IPS-15b (cell line): ENCODE measurements around the gene ATP11A.

ENCODE experiments used
- H3K27me3 ChIP-seq: one replicate; pipeline ENCODE4 v1.6.1; 2013; ENCODE audit warnings: low read length; ENCODE audit not compliant: control insufficient read depth, insufficient read depth
- H3K36me3 ChIP-seq: one replicate; pipeline ENCODE4 v1.6.1; 2013; ENCODE audit warnings: low read length; ENCODE audit not compliant: control insufficient read depth, insufficient read depth
- H3K4me1 ChIP-seq: one replicate; pipeline ENCODE4 v1.6.1; 2013; ENCODE audit warnings: mild to moderate bottlenecking, low read length; ENCODE audit not compliant: control insufficient read depth, insufficient read depth
- H3K4me3 ChIP-seq: one replicate; pipeline ENCODE4 v1.5.1; 2013; ENCODE audit warnings: low read depth, low read length
- H3K9ac ChIP-seq: one replicate; pipeline ENCODE4 v1.6.1; 2013; ENCODE audit warnings: low read depth, mild to moderate bottlenecking, low read length
- H3K9me3 ChIP-seq: one replicate; pipeline ENCODE4 v1.6.1; 2013; ENCODE audit warnings: mild to moderate bottlenecking, low read length; ENCODE audit not compliant: control insufficient read depth, insufficient read depth

The ATP11A gene

DNA sequence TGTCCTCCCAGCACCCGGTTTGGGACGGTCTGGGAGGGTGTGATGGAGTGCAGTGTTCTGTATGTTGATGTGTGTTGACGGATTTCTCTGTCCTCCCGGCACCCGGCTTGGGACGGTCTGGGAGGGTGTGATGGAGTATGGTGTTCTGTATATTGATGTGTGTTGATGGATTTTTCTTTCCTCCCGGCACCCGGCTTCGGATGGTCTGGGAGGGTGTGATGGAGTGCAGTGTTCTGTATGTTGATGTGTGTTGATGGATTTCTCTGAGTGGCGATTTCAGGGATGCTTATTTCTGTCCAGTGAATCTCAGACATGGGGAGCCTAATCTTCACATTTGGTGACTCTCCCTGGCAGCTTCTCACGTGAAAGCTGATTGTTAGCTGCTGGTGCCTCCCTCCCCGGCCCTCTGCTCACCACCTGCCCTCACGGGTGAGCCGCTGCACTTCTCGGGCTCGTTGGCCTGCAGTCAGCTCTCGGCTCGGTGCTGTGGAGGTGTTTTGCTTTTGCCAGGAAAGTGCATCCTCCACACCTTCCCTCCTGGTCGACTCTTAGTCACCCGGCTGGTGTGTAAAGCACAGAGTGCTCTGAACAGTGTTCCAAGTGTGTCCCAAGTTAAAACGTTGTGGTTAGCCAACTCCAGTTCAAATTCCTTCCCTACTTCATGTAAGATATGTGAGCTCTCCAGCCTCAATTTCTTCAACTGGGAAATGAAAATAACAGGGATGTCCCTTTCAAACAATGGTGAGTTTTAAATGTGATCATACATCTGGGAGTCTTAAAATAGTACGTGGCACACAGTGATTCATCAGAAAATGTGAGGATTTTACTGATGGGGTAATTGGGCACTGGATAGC lies 54.6 kb downstream of the ATP11A start:
- H3K27me3 ChIP-seq = no peaks in the 10 kb centered on the region
- no peaks in the 10 kb centered on the region for H3K4me1 ChIP-seq
- H3K9ac ChIP-seq = no peak overlapping the region
- no peak overlapping the region for H3K4me3 ChIP-seq
- H3K36me3 ChIP-seq = no peaks in the 10 kb centered on the region
- H3K9me3 ChIP-seq = no peaks in the 10 kb centered on the region

DNA sequence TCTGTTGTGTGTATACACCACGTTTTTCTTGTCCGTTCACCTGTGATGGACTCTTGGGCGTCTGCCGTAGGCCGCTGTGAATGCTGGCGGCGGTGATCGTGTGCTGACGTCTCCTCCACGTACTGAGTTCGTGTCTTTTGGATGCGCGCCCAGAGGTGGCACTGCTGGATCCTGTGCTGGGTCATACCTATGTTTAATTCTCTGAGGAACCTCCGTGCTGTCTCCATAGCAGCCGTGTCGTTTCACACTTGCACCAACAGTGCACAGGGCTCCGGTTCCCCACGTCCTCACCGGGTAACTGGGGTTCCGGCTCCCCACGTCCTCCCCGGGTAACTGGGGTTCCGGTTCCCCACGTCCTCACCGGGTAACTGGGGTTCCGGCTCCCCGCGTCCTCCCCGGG lies 56.2 kb downstream of the ATP11A start:
- H3K9ac ChIP-seq = no peak overlapping the region

DNA sequence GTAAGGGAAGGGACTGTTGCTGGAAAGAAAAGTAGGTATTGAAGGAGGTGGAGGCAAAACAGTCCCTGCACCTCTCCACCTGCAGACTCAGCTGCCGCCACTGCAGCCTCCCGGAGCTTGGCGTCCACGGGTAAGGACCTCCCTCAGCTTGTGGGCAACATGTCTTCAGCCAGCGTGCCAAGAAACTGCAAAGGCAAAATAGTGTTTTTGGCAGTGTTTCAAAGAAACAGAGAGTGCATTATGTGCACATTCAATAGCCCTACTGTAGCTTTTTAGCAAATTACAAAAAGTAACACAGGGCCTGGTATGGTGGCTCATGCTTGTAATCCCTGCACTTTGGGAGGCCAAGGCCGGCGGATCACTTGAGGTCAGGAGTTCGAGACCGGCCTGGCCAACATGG lies 57.4 kb downstream of the ATP11A start:
- H3K36me3 ChIP-seq = no peaks in the 10 kb centered on the region
- no peaks in the 10 kb centered on the region for H3K27me3 ChIP-seq
- no peaks in the 10 kb centered on the region for H3K9me3 ChIP-seq
- no peaks in the 10 kb centered on the region for H3K4me1 ChIP-seq
- H3K4me3 ChIP-seq = no peak overlapping the region
- H3K9ac ChIP-seq = no peak overlapping the region

More for the DNA sequence above, 56.2 kb downstream of the ATP11A start:
- Histone ChIP-seq H3K9me3 (no peaks in the 10 kb centered on the region), H3K36me3 (no peaks in the 10 kb centered on the region), H3K4me1 (no peaks in the 10 kb centered on the region), H3K27me3 (no peaks in the 10 kb centered on the region), H3K4me3 (no peak overlapping the region)

DNA sequence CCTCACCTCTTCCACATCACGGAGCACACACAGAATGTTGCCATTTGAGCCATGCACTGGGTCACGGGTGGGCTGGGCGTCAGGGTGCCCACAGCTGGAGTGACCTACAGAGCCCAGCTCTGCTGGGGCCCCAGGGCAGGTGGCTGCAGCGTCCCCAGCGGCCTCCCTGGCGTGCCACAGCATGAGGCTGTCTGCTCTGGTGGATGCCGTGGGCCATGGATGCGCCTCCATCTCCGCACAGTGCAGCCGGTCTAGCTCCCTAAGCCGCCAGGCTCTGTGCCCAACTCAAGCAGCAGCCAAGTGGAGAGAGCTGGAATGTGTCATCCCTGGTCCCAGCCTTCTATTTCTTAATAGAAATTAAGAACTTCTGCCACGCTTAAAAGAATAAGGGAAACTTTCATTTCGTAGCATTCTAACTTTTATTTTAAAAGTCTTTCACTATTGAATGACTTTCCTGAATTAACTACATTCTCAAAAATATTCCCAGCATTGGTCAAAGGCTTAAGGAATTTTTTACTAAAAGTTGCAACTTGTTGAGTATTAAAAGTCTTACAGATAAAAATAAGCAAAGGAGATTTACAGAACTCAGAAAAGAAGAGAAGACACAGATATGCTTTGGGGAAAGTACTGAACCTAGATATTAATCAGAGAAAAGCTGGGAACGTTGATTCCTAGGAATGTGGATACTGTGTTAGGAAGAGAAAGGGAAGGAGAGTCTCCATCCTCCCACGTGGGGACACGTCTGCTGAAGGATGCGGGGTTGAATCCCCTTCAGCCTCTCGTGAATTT lies 59.3 kb downstream of the ATP11A start:
- Histone ChIP-seq H3K4me1 (no peaks in the 10 kb centered on the region), H3K36me3 (no peaks in the 10 kb centered on the region), H3K9ac (no peak overlapping the region), H3K27me3 (no peaks in the 10 kb centered on the region), H3K4me3 (no peak overlapping the region), H3K9me3 (no peaks in the 10 kb centered on the region)

DNA sequence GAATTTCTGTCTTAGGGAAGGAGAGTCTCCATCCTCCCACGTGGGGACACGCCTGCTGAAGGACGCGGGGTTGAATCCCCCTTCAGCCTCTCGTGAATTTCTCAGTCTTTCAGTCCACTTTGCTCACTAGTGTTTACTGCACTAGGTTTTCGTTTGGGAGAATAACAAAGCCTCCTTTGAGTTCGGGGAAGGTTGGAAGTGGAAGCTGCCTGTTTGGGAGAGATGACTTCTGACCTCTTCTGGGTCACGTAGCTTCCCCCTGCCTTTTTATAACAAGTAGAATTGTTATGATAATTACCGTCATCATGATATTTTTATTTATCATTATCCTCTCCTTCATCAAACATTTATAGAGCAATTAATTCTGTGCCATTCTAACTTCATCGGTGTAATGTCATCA lies 60.7 kb downstream of the ATP11A start:
- H3K27me3 ChIP-seq = no peaks in the 10 kb centered on the region
- no peak overlapping the region for H3K9ac ChIP-seq
- no peaks in the 10 kb centered on the region for H3K9me3 ChIP-seq
- H3K4me1 ChIP-seq = no peaks in the 10 kb centered on the region
- H3K36me3 ChIP-seq = no peaks in the 10 kb centered on the region
- no peak overlapping the region for H3K4me3 ChIP-seq

DNA sequence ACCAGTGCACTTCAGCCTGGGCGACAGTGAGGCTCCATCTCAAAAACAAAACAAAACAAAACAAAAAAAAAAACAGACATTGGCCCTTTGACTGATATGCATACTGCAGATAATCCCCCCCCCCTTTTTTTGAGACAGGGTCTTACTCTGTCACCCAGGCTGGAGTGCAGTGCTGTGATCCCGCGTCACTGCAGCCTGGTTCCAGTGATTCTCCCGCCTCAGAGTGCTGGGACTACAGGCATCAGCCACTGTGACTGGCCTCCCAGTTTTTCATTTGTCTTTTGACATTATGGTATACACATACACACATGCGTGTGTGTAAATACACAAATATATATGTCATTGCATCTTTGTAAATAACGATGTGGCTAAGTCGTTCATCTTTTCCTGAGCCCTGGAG lies 61.8 kb downstream of the ATP11A start:
- Histone ChIP-seq H3K9ac (no peak overlapping the region), H3K27me3 (no peaks in the 10 kb centered on the region), H3K36me3 (no peaks in the 10 kb centered on the region), H3K4me3 (no peak overlapping the region), H3K9me3 (no peaks in the 10 kb centered on the region), H3K4me1 (no peaks in the 10 kb centered on the region)

DNA sequence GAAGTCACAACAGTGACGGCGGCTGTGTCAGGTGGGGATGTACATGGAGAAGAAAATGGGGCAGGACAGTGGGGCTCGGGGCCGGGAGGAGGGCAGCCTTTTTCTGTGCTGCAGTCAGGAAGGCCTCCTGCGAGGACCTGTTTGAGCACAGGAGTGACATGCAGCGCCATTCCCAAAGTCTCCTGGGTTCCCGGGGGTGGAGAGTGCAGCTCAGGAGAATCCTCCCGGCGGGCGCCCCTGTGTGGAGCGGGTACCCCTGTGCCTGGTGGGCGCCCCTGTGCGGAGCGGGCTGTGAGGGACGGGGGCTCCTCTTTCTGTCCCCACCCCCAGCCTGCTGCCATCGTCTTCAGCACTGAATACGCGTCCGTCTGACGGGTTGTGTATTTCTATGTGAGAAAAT lies 62.4 kb downstream of the ATP11A start:
- Histone ChIP-seq H3K4me3 (no peak overlapping the region), H3K9me3 (no peaks in the 10 kb centered on the region), H3K27me3 (no peaks in the 10 kb centered on the region), H3K4me1 (no peaks in the 10 kb centered on the region), H3K9ac (no peak overlapping the region), H3K36me3 (no peaks in the 10 kb centered on the region)

DNA sequence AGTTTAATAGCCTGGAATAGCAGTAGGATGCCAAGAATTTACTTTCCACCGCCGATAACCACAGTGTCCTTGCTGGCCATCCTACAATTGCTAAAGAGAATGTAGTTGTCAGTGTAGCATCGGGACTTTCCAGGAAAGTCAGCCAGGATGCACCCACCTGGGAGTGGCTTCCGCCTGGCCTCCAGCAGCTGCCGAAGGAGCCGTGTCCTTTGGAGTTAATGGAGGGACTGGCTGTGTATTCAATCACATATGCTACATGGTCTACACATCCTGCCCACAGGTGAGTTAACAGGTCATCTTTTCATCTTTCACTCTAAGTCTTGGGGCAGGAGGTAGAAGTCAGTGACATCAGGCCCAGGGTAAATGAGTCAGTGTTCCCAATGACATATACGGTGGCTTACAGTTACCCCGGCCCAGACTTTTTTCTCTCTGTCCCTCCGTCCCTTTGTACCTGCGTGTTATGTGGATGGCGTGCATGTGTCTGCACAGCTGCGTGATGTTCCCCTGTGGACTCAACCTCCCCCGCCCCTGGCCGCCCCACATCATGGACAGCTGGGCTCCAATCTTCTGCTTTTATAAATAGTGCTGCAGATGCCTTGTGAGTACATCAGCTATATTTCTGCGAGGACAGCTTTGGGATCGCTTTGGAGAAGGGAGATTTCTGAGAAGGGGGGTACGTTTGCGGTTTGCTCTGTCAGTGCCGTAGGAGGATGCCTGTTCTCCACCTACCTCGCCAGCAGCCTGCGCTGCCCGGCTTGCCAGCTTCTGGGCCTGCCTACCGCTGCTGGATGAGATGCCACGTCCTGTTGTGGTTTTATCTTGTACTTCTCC lies 63.1 kb downstream of the ATP11A start:
- Histone ChIP-seq H3K27me3 (no peaks in the 10 kb centered on the region), H3K9ac (no peak overlapping the region), H3K9me3 (no peaks in the 10 kb centered on the region), H3K36me3 (no peaks in the 10 kb centered on the region), H3K4me3 (no peak overlapping the region), H3K4me1 (no peaks in the 10 kb centered on the region)

DNA sequence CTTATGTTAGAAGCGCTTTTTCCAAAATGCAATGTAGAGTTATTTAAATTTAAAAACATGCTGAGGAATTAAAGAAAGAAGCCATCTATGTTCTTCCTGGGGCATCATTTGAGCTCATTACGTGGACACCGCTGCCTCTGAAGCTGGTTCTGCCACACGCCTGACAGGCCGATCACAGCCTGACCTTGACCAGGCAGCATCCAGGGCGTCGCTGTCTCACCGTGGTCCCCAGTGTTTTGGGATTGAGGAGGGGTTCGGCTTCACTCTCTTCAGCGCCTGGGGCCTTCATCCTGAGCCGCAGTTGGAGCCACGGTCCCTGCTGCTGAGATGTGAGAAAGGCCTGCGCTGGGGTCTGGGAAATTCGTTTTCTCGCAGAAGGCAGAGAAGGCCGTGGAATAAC lies 64.0 kb downstream of the ATP11A start:
- Histone ChIP-seq H3K4me3 (no peak overlapping the region), H3K9ac (no peak overlapping the region), H3K27me3 (no peaks in the 10 kb centered on the region), H3K4me1 (no peaks in the 10 kb centered on the region), H3K9me3 (no peaks in the 10 kb centered on the region), H3K36me3 (no peaks in the 10 kb centered on the region)

DNA sequence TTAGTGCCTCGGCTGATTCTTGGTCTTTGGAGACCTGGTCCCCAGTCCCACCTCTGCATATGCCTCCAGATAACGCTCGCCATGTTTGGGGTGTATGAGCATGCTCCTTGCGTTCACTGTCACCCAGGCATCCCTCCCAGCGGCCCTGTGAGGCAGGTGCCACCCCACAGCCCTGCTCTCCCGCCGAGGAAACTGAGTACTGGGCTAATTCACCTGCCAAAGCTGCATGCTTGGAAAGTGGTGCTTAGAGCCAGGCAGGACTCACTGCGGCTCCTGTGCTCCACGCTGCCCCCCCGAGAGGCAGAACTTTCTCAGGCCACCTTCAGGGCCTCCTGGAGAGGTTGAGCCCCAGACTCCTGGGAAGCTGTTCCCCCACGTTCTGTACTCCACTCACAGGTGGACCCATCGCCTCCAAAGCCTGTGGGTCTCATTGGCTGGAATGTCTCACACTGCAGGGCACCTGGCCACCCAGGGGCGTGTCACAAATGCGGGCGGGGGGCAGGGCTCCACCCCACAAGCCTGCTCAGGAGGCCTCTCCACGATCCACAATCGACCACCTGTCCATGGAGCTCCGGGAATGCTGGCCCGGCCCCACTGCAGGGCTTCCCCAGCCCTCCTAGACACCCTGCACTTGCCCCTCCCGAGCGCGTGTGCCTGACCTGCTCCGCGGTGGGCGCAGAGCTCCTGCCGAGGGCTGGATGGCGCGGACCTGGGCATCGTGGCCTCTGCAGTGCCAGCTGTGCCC lies 64.6 kb downstream of the ATP11A start:
- no peak overlapping the region for H3K4me3 ChIP-seq
- H3K9ac ChIP-seq = no peak overlapping the region
- H3K36me3 ChIP-seq = no peaks in the 10 kb centered on the region
- no peaks in the 10 kb centered on the region for H3K27me3 ChIP-seq
- H3K9me3 ChIP-seq = no peaks in the 10 kb centered on the region
- H3K4me1 ChIP-seq = no peaks in the 10 kb centered on the region

DNA sequence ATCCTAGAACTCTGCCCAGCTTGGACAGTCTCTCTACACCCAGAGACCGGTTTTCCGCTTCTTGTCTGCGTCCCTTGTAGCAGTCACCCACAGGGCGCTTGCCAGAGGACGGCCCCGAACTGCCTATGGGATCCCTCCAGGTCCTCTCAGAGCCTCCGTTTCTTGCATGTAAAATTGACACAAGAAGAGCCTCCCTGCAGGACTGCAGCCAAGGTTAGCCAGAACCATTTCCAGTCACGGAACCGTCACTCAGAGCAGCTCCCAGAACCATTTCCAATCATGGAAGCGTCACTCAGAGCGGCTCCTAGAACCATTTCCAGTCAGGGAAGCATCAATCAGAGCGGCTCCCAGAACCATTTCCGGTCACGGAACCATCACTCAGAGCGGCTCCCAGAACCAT lies 65.5 kb downstream of the ATP11A start:
- Histone ChIP-seq H3K4me3 (no peak overlapping the region), H3K36me3 (peaks cover 2% of the 10 kb centered on the region), H3K27me3 (no peaks in the 10 kb centered on the region), H3K4me1 (no peaks in the 10 kb centered on the region), H3K9me3 (no peaks in the 10 kb centered on the region), H3K9ac (no peak overlapping the region)
